Suppressor macrophage treated with lipopolysaccharide for 4 hours (primary cell): ENCODE results near the gene CDH23.

Experiments
- DNase-seq: peaks from one replicate; pipeline ENCODE4 v3.0.0-alpha.2; 2020

Gene CDH23

DNA sequence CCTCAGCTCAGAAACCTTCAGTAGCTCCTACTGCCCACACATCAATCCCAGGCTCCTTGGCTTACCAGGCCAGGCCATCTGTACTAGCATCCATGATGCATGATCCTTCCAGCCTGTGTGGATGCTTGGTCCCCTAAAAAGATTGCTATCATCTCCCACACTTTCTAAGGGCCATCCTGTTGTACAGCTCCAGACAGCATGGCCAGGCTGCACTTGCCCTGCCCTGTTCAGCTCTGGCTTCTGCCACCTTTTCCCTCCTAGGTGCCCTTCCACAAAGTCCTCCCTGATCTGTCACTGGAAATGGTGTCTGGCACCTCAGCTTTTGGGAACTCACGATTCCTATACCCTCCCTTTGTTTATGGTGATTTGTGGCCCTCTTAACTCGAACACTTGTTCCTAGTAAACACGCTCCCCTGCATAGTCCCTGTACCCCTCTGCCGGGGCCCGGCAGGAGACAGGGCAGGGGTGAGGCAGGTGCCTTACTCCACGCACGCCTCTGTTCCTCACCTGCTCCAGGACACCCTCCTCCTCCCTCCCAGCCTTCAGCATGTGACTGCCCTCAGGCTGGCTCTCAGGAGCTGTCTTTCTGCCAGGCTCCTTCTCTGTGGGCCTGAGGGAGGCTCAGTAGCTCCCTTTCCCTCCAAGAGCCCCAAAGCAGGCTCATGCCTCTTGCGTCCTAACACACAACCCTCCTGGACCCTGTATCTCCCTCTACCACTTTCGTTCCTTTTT, 71.8 kb downstream of the CDH23 start:
- DNase-seq = no peak

DNA sequence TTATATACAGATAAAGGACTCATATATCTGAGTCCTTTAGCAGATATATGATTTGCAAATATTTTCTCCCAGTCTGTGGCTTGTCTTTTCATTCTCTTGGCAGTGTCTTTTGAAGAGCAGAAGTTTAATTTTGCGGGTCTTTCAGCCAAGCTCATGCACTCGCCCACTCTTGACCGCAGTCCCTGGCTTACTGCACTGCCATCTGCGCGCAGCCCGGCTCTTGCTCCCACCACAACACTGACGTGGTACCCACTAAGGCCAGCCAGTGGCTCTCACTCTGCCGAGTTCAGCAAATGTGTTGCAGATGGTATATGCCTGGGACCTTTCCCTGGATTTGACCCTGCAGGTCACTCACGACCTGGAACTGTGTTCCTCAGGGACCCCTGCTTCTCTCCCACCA, 74.3 kb downstream of the CDH23 start:
- no peak for DNase-seq

DNA sequence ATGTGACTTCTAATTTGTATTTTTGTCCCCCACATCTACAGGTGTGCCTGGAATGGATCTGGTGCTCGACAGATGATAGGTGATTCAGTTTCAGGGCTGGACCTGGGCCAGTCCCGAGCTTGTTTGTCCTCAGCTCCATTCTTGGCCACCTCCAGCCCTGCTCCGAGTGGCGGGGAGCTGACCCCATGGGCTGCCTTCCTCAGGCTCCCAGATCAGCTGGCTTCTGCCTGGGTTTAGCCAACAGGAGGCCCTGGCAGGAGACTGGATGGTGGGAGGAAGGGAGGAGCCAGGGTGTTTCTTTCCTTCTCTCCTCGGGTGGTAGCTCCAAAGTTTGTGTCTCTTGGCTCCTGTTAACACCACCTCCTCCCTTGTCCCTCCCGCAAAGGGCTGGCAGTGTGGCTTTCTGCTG, 75.2 kb downstream of the CDH23 start:
- no peak for DNase-seq

DNA sequence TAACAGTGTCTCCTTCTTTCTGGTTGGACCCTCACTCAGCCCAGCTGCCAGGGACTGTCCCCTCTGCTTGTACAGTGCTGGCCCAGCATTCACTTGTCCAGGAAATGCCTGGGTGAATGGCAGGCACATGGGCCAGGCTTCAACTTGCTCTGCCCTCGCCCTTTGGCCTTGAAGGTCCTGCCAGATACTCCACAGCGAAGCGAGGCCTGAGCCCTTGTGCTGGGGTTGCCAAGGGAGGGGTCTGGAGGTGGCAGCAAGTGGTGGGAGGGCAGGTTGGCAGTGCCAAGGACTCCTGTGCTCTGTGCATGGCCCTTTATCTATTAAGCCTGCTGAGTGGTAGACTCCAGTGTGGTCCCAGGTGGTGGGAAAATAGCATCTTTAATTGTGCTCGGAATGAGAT, 75.7 kb downstream of the CDH23 start:
- no peak for DNase-seq

DNA sequence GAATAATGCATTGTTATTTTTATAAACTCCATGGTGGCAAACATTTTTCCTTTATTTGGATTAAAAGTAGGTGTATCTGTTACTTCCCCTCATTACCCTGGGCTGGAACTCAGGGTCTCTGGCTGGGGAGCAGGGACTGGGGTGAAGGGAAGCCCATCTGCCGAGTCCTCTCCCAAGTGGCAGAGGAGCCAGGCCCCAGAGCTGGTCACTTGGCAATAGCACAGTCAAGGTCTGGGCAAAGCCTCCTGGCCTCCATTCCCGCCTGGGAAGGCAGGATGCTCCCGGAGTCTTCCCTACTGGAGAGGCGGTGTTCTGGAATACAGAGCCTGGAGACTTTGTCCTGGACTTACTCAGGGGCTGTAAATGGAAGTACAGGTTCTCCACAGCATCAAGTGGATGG, 76.2 kb downstream of the CDH23 start:
- no peak for DNase-seq

DNA sequence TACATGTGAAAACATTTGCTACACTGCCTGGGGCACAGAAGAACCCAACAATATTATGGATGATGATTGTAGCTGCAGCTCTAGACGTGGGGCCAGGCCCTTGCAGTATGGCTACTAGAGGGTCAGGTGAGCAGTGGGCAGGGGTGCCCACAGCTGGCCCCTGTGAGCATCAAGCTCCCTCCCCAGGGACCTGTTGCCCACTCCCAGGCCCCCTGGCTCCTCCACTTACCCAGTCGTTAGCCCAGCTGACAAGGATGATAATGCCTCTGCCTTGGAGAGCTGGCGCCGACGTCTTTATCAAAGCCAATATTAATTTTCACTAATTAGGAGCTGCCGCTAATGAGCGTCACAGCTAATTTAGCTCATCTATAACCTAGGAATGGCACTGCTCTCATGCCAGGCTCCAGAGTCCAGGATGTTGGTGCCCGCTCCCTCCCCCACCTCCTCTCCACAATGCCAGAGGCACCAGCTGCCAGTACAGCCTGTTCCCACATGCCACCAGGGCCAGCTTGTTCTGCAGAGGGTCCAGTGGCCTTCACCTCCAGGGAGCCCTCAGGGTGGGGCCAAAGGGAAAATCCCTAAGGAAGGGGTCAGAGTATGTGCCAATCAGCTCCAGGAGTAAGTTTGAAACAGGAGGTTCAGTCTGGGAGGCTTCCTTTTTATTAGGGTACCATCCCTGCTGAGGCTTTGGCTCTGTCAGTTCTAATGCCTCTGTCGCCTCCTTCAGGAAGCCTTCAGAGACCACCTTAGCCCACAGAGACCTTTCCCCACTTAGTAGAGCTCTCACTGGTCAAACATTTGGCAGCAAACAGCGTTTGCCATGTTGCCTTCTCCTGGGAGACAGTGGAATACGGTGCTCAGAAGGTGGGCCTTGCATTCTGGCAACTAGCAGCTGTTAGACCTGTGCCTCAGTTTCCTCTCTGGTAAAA, 77.2 kb downstream of the CDH23 start:
- no peak for DNase-seq

DNA sequence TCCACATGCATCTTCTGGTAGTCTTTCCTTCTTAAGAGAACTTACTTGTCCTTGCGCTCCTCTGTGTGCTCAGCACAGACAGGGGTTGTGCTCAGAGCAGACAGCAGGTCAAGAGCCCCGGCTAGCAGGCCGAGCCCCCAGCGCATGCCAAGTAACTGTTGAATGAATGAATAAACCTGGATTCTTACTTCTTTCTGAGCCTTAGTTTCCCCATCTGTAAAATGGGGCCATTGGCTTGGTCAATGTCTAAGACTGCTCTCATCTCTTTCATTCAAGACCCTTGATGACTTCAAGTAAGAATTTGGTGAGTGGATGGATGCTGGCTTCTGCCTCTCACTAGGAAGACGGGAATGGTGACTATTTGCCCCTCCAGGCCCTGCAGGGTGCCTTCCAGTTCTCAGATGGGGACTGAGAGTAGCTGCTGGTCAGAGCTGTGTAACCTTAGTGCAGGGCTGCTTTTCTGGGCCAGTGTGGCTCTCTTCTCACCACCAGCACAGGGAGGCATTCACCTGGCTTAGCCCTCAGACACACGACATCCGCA, 78.1 kb downstream of the CDH23 start:
- DNase-seq = no peak

DNA sequence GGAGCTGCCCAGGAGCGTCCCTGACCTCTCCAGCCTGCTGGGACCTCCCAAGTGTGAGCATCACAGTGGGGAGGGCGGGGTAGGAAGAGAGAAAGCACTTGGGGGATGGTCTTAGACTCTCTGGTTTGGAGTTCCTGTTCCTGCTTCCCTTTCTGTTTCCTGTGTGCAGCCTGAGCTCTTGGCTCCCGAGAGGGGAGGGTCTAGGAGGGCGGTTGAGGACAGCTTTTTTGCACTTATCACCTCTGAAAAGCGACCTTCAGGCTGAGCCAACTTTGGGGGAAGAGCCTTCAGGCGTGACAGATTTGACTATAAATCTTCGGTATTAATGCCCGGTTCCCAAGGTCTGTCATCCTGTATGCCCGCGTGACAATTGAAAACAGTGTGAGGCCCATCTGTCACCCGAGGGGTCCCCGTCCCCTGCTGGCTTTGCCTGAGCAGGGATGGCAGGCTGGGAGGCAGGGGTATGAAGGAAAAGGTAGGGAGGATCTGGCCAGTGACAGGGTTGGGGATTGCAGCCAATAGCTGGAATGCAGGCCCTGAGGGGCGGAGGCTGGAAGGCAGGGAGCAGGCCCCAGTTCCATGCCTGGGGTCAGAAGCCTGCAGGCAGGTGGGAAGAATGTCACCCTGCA, 78.6 kb downstream of the CDH23 start:
- DNase-seq = peak; percentile 53

DNA sequence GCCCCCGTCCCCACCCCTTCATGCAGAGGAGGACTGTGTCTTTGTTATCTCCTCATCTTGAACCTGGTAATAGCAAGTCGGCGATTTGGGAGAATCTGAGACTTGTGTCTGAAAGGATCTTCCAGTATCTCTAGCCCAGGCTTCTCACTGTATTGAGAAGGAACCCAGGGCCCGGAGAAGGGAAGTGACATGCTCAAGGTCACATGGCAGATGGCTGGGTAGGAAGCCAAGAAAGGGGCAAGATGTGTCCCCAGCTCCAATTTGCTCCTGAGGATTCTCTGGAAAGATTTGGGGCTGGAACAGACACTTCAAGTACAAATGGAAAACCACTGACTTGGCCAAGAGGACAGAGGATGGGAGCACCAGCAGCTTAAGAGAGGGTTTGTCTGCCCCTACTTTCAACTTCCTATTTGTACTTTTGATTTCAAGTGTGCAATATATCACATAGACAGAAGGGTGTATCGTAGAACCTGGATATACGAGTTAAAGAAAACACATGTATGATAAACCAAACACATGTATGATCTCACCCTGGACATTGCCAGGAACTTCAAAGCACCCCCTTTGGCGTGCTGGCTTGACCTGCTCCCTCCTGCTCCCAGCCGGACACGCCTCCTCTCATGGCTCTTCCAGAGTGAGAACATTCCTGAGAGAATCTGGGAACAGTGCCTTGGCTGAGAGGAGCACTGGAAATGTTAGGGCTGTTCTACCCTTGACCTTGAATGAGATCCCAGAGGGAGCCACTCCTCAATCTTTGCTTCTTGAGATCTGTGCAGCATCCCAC, 79.7 kb downstream of the CDH23 start:
- DNase-seq = peak; percentile 18

DNA sequence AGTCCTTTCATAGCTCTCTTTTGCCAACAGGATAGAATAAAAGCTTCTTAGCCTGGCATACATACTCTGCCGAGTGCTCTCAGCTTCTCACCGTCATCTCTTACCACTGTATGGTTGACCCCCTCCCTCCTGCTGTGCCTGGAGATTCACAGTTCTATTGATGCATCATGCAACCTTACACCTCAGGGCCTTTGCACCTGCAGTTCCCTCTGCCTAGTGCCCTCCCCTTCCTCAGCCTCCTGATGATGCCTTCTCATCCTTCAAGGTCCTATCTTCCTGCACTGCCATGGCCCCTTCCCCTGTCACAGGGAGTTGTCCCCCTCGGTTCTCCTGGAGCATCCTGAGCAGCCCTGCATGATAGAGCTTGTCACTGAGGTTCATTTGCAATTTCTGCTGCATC, 81.5 kb downstream of the CDH23 start:
- no peak for DNase-seq

DNA sequence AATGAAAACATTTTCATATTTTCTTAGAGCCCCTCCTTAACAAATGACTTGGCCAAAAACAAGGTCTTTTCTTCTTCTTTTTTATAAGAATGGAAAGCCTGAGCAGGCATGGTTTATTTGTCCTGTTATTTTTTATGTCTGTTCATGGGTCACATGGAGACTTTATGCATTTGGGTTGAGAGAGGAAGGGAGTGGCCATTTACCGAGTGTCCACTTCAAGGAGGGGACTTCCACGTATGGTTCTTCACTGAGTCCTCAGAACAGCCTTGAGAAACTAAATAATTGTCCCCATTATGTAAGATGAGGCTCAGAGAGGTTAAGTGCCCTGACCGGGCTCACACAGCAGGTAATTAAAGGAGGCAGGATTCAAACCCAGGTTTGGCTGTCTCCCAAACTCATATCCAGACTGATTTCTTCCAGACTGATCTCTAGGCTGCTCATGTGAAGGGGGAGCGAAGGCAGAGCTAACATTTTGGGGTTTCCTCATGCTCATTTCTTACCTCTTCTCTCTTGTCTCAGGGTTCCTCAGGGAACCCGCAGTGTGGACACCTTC, 82.2 kb downstream of the CDH23 start:
- no peak for DNase-seq

DNA sequence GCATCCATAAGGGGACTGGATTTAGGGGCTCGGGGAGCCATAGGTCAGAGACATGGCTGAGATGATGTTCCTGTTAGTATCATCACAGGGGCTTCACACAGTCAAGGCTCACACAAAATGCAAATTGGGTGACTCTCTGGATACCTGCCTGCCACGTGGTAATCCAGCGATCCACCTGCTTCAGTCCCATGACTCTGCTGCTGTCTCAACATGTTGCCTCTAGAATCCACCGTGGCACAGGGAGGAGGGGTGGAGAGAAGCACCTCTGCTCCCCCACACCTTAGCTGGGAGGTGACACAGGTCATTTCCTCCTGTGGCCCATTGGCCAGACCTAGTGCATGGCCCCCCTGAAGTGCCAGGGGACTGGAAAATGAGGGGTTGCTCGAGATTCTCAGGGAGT, 83.1 kb downstream of the CDH23 start:
- DNase-seq = no peak

DNA sequence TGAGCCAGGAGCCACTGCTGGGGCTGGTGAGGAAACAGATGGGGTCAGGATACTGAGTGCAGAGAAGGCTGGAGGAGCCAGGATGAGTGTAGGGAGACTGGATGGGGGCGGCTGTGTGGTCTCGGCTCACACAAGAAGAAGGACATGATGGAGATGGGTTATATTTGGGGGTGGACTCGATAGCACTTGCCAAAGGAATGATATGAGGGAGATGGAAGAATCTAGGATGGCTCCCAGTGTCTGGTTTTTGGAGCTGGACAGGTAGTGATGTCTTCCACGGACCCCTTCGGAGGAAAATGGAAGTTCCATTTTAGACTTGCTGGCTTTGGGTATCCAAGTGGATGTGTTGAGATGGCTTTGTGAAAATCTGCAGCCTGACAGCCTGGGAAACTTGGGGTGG, 83.9 kb downstream of the CDH23 start:
- DNase-seq = no peak

DNA sequence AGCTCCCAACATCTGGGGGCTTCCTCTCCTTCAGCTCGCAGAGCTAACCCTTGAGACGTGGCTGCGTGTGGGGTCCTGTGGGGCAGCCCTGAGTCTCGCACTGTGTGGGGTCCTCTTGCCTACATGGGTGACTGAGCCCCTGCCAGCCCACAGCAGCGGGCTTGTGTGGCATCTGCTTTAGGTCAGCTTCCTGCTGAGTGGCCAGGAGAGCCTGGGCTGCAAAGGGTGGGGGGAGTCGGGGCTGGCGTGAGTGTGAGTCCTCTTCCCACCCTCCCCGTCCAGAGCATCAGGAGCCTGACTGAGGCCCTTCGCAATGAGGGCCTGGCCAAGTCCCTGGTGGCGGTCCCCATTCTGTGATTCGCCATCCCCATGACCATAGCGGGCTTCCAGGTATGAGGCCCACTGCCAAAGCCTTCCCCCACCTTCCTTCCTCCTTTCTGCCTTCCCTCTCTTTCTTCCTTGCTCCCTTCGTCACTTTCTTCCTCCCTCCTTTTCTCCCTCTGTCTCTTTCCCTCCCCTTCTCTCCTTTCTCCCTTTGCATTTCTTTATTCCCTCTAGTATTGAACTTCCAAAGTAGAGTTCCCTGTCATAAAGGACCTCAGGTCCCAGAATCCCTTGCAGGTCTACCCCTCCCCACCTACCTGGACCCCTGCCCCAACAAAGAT, 85.2 kb downstream of the CDH23 start:
- no peak for DNase-seq

DNA sequence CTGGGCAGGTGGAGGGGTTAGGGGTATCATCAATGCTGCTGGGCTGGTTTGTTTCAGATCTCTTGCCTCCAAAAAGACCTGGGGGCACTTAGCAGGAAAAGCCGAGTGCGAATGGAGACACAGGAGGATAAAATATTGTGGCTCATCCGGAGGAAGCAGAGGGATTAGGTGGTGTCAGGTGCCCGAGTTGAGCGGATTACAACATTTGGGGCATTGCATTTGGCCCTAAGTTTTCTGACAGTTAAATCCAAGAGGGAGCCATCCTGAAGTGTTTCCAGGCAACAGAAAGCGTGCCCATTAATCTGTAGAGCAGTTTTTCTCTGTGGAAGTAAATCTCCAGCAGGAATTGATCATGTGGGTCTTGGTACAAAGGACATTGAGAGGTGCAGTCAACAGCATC, 85.9 kb downstream of the CDH23 start:
- no peak for DNase-seq

DNA sequence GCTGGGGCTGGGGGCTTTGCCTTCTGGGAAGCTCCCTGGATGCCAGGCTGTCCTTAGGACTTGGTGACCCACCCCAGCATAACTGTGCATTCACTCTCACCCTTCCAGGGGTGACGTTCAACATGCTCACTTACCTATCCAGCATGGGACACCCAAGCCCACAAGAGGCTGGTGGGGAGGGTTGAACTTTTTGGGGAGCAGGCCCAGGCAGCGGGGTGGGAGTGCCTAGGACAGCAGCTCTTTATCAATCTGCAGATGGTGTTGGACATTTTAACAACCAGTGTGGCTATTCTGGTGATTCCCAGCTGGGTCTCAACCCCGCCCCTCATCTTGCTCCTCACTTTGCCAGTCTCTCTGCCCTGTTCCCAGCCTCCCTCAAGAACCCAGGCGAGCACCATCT, 86.4 kb downstream of the CDH23 start:
- DNase-seq = no peak

DNA sequence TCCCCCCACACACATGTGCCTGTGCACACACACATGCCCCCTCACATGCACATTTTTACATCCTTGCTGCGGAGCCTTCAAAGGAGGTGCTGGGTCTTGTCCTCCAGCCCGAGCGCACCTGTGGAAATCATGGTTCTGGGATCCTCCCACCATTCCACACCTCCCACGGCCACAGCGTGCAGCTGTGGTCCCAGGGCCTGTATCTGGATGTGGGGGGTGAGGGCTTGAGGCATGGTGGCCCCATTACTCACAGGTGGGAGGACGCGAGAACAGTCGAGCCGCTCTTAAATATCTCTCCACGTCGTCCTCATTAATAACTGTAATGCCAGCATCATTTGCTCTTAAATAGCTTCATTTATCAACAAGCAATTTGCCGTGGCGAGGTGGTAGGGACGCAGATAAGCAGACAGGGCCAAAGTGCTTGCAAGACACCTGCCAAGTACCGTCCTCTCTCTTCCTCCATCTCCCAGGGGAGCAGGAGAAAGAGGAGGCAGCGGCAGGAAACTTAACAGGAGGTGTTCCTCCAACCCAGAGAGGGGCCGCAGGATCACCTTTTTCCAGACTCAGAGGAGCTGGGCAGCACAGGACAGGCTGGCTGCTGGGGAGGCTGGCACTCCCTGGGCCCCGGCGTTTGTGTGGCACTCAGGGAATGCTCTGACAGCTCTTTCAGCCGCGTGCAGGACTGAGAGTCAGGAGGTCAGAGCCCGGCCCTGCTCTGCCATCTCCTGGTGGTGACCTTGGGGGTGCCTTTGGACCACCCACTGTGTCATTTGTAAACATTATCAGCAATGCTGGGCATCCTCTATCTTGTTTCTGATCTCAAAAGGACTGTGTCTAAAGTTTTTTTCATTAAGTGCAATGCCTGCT, 87.4 kb downstream of the CDH23 start:
- no peak for DNase-seq

DNA sequence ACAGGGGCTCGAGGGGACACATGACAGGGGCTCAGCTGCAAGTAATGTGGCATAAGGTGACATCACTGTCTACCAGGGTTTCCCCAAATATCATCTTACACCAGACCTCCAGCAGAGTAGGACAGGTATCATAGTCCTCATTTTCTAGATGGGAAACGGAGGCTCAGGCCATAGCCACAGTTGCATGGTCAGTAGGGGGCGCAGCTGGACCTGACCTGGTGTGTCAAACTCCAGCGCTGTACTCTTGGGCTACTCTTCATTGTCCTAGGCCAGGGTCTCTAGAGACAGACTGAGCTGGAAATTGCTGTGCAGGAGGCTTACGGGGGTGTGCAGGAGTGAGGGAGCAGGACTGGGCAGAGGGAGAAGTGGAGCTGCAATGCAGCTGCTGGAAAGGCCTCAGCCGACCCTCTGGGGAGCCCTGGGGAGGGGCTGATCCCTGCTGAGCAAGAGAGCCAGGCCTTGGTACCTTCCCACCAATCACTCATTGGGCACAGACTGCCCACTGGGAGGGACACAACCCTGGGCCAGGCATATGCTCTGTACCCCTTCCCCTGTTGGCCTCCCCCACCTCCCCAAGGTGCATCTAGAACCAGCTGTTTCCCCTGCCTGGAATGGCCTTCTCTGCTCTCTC, 89.9 kb downstream of the CDH23 start:
- peak; percentile 67 for DNase-seq

DNA sequence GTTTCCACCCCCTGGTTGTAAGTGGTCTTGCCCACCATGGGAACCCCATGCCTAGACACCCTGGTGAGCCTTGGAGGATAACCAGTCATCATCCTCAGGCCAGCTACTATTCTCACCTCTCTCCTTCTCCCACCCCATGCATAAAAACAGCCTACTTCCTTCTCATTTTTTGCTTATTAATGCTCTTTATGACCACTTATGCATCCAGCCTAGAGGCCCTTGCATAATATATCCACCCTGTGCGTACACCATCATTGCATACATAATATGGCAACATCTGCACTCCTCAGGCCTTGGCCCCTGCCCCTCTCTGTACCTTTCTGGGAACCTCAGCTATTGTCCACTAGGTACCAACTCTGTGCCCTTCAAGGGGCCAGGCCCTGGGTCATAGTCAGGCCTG, 91.0 kb downstream of the CDH23 start:
- peak; percentile 38 for DNase-seq

DNA sequence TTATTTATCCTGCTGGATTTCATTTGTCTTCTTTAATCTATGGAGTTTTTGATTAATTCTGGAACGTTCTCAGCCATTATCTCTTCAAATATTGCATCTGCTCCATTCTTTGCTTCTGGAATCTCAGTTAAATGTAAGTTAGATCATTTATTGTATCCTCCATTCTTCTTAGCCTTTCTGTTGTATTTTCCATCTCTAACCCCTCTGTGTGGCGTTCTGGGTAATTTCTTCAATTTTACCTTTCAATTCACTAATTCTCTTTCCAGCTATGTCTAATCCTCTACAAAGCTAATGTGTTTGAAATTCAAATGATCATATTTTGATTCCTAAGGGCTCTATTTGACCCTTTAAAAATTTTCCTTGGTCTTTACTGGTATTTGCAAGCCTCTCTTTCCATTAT, 92.4 kb downstream of the CDH23 start:
- DNase-seq = no peak
